BLaER1 treated with 17β-estradiol and CSF1 and Interleukin-3, amounts not matched to agents 10 nM and 100 nM (cell line): Measurements from ENCODE around the gene REEP3.

Experiments used
- H3K27ac ChIP-seq, 11 experiments: shearing (Covaris generic); formaldehyde crosslinking; 2 replicates each; pipeline ENCODE4 v1.8.1; 2022
- H3K27me3 ChIP-seq, 11 experiments: shearing (Covaris generic); formaldehyde crosslinking; 2 replicates each; pipeline ENCODE4 v1.8.1; 2022
- H3K36me3 ChIP-seq, 11 experiments: shearing (Covaris generic); formaldehyde crosslinking; 2 replicates each; pipeline ENCODE4 v1.8.1; 2022
- H3K4me1 ChIP-seq, 10 experiments: shearing (Covaris generic); formaldehyde crosslinking; 2 replicates each; pipeline ENCODE4 v1.8.1; 2022
- H3K4me2 ChIP-seq, 11 experiments: shearing (Covaris generic); formaldehyde crosslinking; 2 replicates each; pipeline ENCODE4 v1.8.1; 2022
- H3K4me3 ChIP-seq, 10 experiments: shearing (Covaris generic); formaldehyde crosslinking; 2 replicates each; pipeline ENCODE4 v1.8.1; 2022
- H3K9ac ChIP-seq, 11 experiments: shearing (Covaris generic); formaldehyde crosslinking; 2 replicates each; pipeline ENCODE4 v1.8.1; 2022
- H3K9me3 ChIP-seq, 11 experiments: shearing (Covaris generic); formaldehyde crosslinking; replicated peaks in 1 of 11; 2 replicates each; pipeline ENCODE4 v1.8.1; 2022
- H4K20me1 ChIP-seq, 11 experiments: shearing (Covaris generic); formaldehyde crosslinking; 2 replicates each; pipeline ENCODE4 v1.8.1; 2022
- Cebpa-rat ChIP-seq, 11 experiments: shearing (Covaris generic); IDR thresholded peaks; 2 replicates each; pipeline ENCODE4 v1.8.1; 2022

The REEP3 gene

GRCh38 chr10:63667596-63668480 is 146.6 kb downstream of the REEP3 start:
- no peak for TF ChIP-seq Cebpa-rat (IDR thresholded peaks at IDR 0.05)
- Histone ChIP-seq H3K27me3 (no peaks in the 10 kb centered on the region), H3K27ac (no peak overlapping the region), H3K9ac (no peak overlapping the region), H3K4me1 (peaks cover 14 to 21% (median 17%) of the 10 kb centered on the region in 10 experiments), H4K20me1 (no peaks in the 10 kb centered on the region), H3K4me3 (no peak overlapping the region), H3K36me3 (no peaks in the 10 kb centered on the region), H3K4me2 (no peak overlapping the region), H3K9me3 (no peaks in the 10 kb centered on the region)

- Histone ChIP-seq H3K27ac (no peak overlapping the region), H3K4me1 (peaks cover 18 to 26% (median 22%) of the 10 kb centered on the region in 10 experiments), H3K9ac (no peak overlapping the region), H3K4me2 (no peak overlapping the region), H3K36me3 (no peaks in the 10 kb centered on the region), H3K4me3 (no peak overlapping the region), H4K20me1 (no peaks in the 10 kb centered on the region), H3K9me3 (no peaks in the 10 kb centered on the region), H3K27me3 (no peaks in the 10 kb centered on the region)
- no peak for TF ChIP-seq Cebpa-rat (IDR thresholded peaks at IDR 0.05)
Measured at GRCh38 chr10:63670291-63670898, 149.2 kb downstream of the REEP3 start.

GRCh38 chr10:63671317-63671937 is 150.2 kb downstream of the REEP3 start:
- Histone ChIP-seq H3K27me3 (no peaks in the 10 kb centered on the region), H3K9ac (no peak overlapping the region), H3K4me1 (peaks cover 18 to 26% (median 22%) of the 10 kb centered on the region in 10 experiments), H4K20me1 (no peaks in the 10 kb centered on the region), H3K9me3 (no peaks in the 10 kb centered on the region), H3K36me3 (no peaks in the 10 kb centered on the region), H3K27ac (no peak overlapping the region), H3K4me2 (peak overlapping the region in 9 of 11 experiments; percentile 4 to 81 (median 72); a peak in 15 of 22 replicates), H3K4me3 (no peak overlapping the region)
- TF ChIP-seq Cebpa-rat (IDR thresholded peaks at IDR 0.05), result no peak

GRCh38 chr10:63672491-63672890 is 151.3 kb downstream of the REEP3 start:
- Histone ChIP-seq H3K4me2 (peak overlapping the region; percentile 57 to 81 (median 72)), H3K4me1 (peaks cover 13 to 24% (median 21%) of the 10 kb centered on the region in 10 experiments), H4K20me1 (no peaks in the 10 kb centered on the region), H3K27ac (peak overlapping the region in 1 of 11 experiments; percentile 41; a peak in 3 of 22 replicates), H3K9me3 (no peaks in the 10 kb centered on the region), H3K9ac (no peak overlapping the region), H3K4me3 (no peak overlapping the region), H3K36me3 (no peaks in the 10 kb centered on the region), H3K27me3 (no peaks in the 10 kb centered on the region)
- TF ChIP-seq Cebpa-rat (IDR thresholded peaks at IDR 0.05), result no peak

- H3K36me3 ChIP-seq, result no peaks in the 10 kb centered on the region
- H3K4me3 ChIP-seq, result no peak overlapping the region
- no peaks in the 10 kb centered on the region for H3K9me3 ChIP-seq
- TF ChIP-seq Cebpa-rat (IDR thresholded peaks at IDR 0.05), result no peak
- no peaks in the 10 kb centered on the region for H4K20me1 ChIP-seq
- H3K4me1 ChIP-seq, result peaks cover 13 to 24% (median 21%) of the 10 kb centered on the region in 10 experiments
- H3K27me3 ChIP-seq, result no peaks in the 10 kb centered on the region
- H3K9ac ChIP-seq, result no peak overlapping the region
- no peak overlapping the region for H3K27ac ChIP-seq
- H3K4me2 ChIP-seq, result peak overlapping the region; percentile 57 to 81 (median 72); a peak in 12 of 22 replicates
Measured at GRCh38 chr10:63673246-63673645, 152.0 kb downstream of the REEP3 start.

- no peaks in the 10 kb centered on the region for H3K36me3 ChIP-seq
- no peaks in the 10 kb centered on the region for H4K20me1 ChIP-seq
- no peak overlapping the region for H3K27ac ChIP-seq
- no peak overlapping the region for H3K4me2 ChIP-seq
- H3K4me3 ChIP-seq, result no peak overlapping the region
- H3K9me3 ChIP-seq, result no peaks in the 10 kb centered on the region
- TF ChIP-seq Cebpa-rat (IDR thresholded peaks at IDR 0.05), result no peak
- H3K4me1 ChIP-seq, result peaks cover 13 to 24% (median 21%) of the 10 kb centered on the region in 10 experiments
- no peak overlapping the region for H3K9ac ChIP-seq
- no peaks in the 10 kb centered on the region for H3K27me3 ChIP-seq
Measured at GRCh38 chr10:63673846-63674245, 152.6 kb downstream of the REEP3 start.
